Right atrium auricular region (tissue), 2 donors: ENCODE results near the gene TEAD1. TPM values are rescaled to one million over a fixed set of nuclear protein-coding genes. Genes with fewer than 3 reads are reported as not detected.

ENCODE experiments used
- DNase-seq: peaks from one replicate; pipeline ENCODE4 v3.0.0-alpha.2; 2019; ENCODE audit warnings: low spot score
- H3K27ac ChIP-seq, 2 donors: fragments of 200-600 bp; sonication (generic); 1 replicate in 1 of 2; 2 replicates in 1 of 2; pipeline ENCODE4 v1.5.1; 2016 to 2019
- H3K27me3 ChIP-seq, 2 donors: fragments of 200-600 bp; sonication (generic); one replicate each; pipeline versions ENCODE4 v1.5.1 to v1.6.0; 2017 to 2019
- H3K36me3 ChIP-seq: fragments of 200-600 bp; sonication (generic); one replicate; pipeline ENCODE4 v1.5.1; 2016
- H3K4me1 ChIP-seq, 2 donors: fragments of 200-600 bp; sonication (generic); one replicate each; pipeline versions ENCODE4 v1.5.1 to v1.6.0; 2017 to 2019
- H3K4me3 ChIP-seq, 2 donors: fragments of 200-600 bp; sonication (generic); 1 replicate in 1 of 2; 2 replicates in 1 of 2; pipeline ENCODE4 v1.5.1; 2017 to 2019; ENCODE audit warnings: mild to moderate bottlenecking in 1 of 2, moderate library complexity in 1 of 2
- H3K9me3 ChIP-seq, 2 donors: fragments of 200-600 bp; sonication (generic); one replicate each; pipeline ENCODE4 v1.5.1; 2019
- CTCF ChIP-seq, 2 donors: fragments of 200-600 bp; sonication (generic); IDR thresholded peaks; one replicate each; pipeline ENCODE4 v1.5.1; 2019; ENCODE audit warnings: antibody characterized with exemption in 2 of 2
- total RNA-seq, 2 donors: library from RNA; depleted of rRNA; stranded (reverse); fragments of >200 nt; gene quantifications; one replicate each; pipeline ENCODE4 v1.1.0, GENCODE V29; 2016

Gene TEAD1
- 10 to 100 TPM; 73.8 to 99.8 TPM for total RNA-seq

- no peaks in the 10 kb centered on the region for H3K36me3 ChIP-seq
- H3K27me3 ChIP-seq = no peaks in the 10 kb centered on the region
- H3K27ac ChIP-seq = peak within 1 kb of the TSS; percentile 96 to 98
- peak within 1 kb of the TSS; percentile 74 to 84 for H3K4me3 ChIP-seq
- no peak for TF ChIP-seq CTCF (IDR thresholded peaks at IDR 0.05)
- no peaks in the 10 kb centered on the region for H3K9me3 ChIP-seq
- peaks cover 0 to 38% of the 10 kb centered on the region in 2 donors for H3K4me1 ChIP-seq
- DNase-seq = peak; percentile 97
Observed at GRCh38 chr11:12673924-12674570, at the start of gene TEAD1. TEAD1 (plus strand) TSS chr11:12674421.

- Histone ChIP-seq H3K27ac (no peak overlapping the region), H3K36me3 (no peaks in the 10 kb centered on the region), H3K9me3 (peaks cover 0 to 20% of the 10 kb centered on the region in 2 donors), H3K27me3 (no peaks in the 10 kb centered on the region), H3K4me3 (no peak overlapping the region), H3K4me1 (no peaks in the 10 kb centered on the region)
- DNase-seq = no peak
- no peak for TF ChIP-seq CTCF (IDR thresholded peaks at IDR 0.05)
Observed at GRCh38 chr11:12624595-12624994, 49.6 kb upstream of the TEAD1 start.

GRCh38 chr11:12625438-12626071 lies 48.7 kb upstream of the TEAD1 start:
- H3K27ac ChIP-seq = no peak overlapping the region
- H3K4me3 ChIP-seq = no peak overlapping the region
- H3K9me3 ChIP-seq = peaks cover 0 to 20% of the 10 kb centered on the region in 2 donors
- H3K4me1 ChIP-seq = no peaks in the 10 kb centered on the region
- H3K36me3 ChIP-seq = no peaks in the 10 kb centered on the region
- no peak for TF ChIP-seq CTCF (IDR thresholded peaks at IDR 0.05)
- no peaks in the 10 kb centered on the region for H3K27me3 ChIP-seq
- no peak for DNase-seq

- Histone ChIP-seq H3K27me3 (no peaks in the 10 kb centered on the region), H3K4me3 (no peak overlapping the region)
- DNase-seq = no peak
Observed at GRCh38 chr11:12626616-12627015, 47.6 kb upstream of the TEAD1 start.

GRCh38 chr11:12628314-12628713 lies 45.9 kb upstream of the TEAD1 start:
- no peak for TF ChIP-seq CTCF (IDR thresholded peaks at IDR 0.05)
- Histone ChIP-seq H3K27me3 (no peaks in the 10 kb centered on the region), H3K4me1 (no peaks in the 10 kb centered on the region), H3K36me3 (no peaks in the 10 kb centered on the region), H3K27ac (no peak overlapping the region), H3K9me3 (peaks cover 0 to 18% of the 10 kb centered on the region in 2 donors), H3K4me3 (no peak overlapping the region)
- DNase-seq = no peak

More at GRCh38 chr11:12626616-12627015, 47.6 kb upstream of the TEAD1 start:
- no peaks in the 10 kb centered on the region for H3K4me1 ChIP-seq
- TF ChIP-seq CTCF (IDR thresholded peaks at IDR 0.05) = no peak
- peaks cover 0 to 20% of the 10 kb centered on the region in 2 donors for H3K9me3 ChIP-seq
- H3K27ac ChIP-seq = no peak overlapping the region
- H3K36me3 ChIP-seq = no peaks in the 10 kb centered on the region
